Psoas muscle (tissue), 8 donors: ENCODE measurements around the gene SNX8. TPM values are rescaled to one million over a fixed set of nuclear protein-coding genes. Genes with fewer than 3 reads are reported as not detected.
A peak's percentile ranks its signal among the peaks of the same experiment; 100 is the strongest.

Source experiments
- ATAC-seq, 4 donors: fragments of 200-7000 bp; cut with Tn5 transposase; one replicate each; pipeline ENCODE4 v1.9.1; 2020; ENCODE audit warnings: moderate library complexity in 3 of 4, mild to moderate bottlenecking in 2 of 4
- DNase-seq, 2 donors: peaks; one replicate each; pipeline ENCODE4 v3.0.0-alpha.2; 2020
- H3K27ac ChIP-seq: fragments of 200-600 bp; one replicate; pipeline ENCODE4 v1.8.0; 2022
- H3K27me3 ChIP-seq, 3 donors: fragments of 200-600 bp in 1 of 3; one replicate each; pipeline versions ENCODE4 v1.6.1 to v1.8.0; 2013 to 2022; ENCODE audit warnings: low read length in 2 of 3, mild to moderate bottlenecking in 2 of 3, moderate library complexity in 1 of 3; ENCODE audit not compliant: insufficient read depth in 3 of 3
- H3K36me3 ChIP-seq, 2 donors: fragments of 200-600 bp in 1 of 2; one replicate each; pipeline versions ENCODE4 v1.6.1 to v1.8.0; 2013 to 2022; ENCODE audit warnings: low read depth in 1 of 2, mild to moderate bottlenecking in 1 of 2, moderate library complexity in 1 of 2; ENCODE audit not compliant: insufficient read depth in 1 of 2
- H3K4me1 ChIP-seq: fragments of 200-600 bp; one replicate; pipeline ENCODE4 v1.8.0; 2022
- H3K4me3 ChIP-seq: fragments of 200-600 bp; one replicate; pipeline ENCODE4 v1.8.0; 2022; ENCODE audit warnings: mild to moderate bottlenecking
- H3K9me3 ChIP-seq: fragments of 200-600 bp; one replicate; pipeline ENCODE4 v1.8.0; 2022
- CTCF ChIP-seq: fragments of 200-600 bp; IDR thresholded peaks from one replicate; pipeline ENCODE4 v1.8.0; 2022; ENCODE audit warnings: antibody characterized with exemption
- WGBS, 3 donors: extraction: QIAGEN DNeasy Blood & Tissue Kit; methylation state at CpG; one replicate each; pipeline versions ENCODE4 v1.1.6 to v1.1.7; 2013; 5-methylcytosine and 5-hydroxymethylcytosine counted together
- intact Hi-C, 2 donors: fragments of 100-400 bp; cut with DNase I; formaldehyde crosslinking; loops; one replicate each; pipeline versions ENCODE4 v1.11.0 to v1.14.2; 2022
- polyA plus RNA-seq, 3 donors: library from polyadenylated mRNA; stranded (reverse); fragments of 200-250 nt; gene quantifications; one replicate each; pipeline ENCODE4 v1.2.3, GENCODE V29; 2013
- total RNA-seq, 4 donors: library from RNA; stranded (reverse); fragmentation: NEBNext Ultra II Directional in 2 of 4; extraction: Animal tissue kit (Norgen Biotek cat#: 25700) in 2 of 4; gene quantifications; one replicate each; pipeline versions ENCODE4 v1.2.1 to v1.2.4, GENCODE V29; 2021 to 2023
- donor health status: healthy with polysubstance abuse.
- donor health status: DM: no; HTN: no; CAD: no; lungs with moderate emphysema.
- donor health status: Bipolar disorder and iron deficiency.
- donor health status: healthy.
- donor health status: DM: yes; HTN: yes; CAD: no.
- donor health status: DM: no; HTN: no; CAD: no.
- donor health status: DM: no; HTN: no; CAD: no.
- donor health status: DM: yes; HTN: yes; CAD: no.

Gene SNX8
- total and polyA plus RNA-seq, 7 donors = 8.4 to 25.1 (median 14.3) TPM

- H3K27ac ChIP-seq = no peak overlapping the region
Measured at GRCh38 chr7:2249744-2250323, 64.4 kb downstream of the SNX8 start.

GRCh38 chr7:2248984-2249694 lies 65.1 kb downstream of the SNX8 start:
- no peak for TF ChIP-seq CTCF
- peak; percentile 70 to 80 for DNase-seq
- no peak overlapping the region for H3K4me3 ChIP-seq
- ATAC-seq = peak; percentile 52 to 78 (median 66)
- intact Hi-C loops = loop anchor here in 1 of 2 donors (5.0 kb wide), 1 partner anchor 103 kb away; the partner anchor contains the start of gene EIF3B
- H3K36me3 ChIP-seq = peaks cover 0 to 3% of the 10 kb centered on the region in 2 donors
- no peaks in the 10 kb centered on the region for H3K9me3 ChIP-seq
- no peaks in the 10 kb centered on the region for H3K27me3 ChIP-seq
- 41 to 47% (median 46%) methylated on average over 21 to 24 of the region's 24 CpGs for WGBS, 3 donors
- H3K4me1 ChIP-seq = no peaks in the 10 kb centered on the region
- no peak overlapping the region for H3K27ac ChIP-seq

More at GRCh38 chr7:2249744-2250323, 64.4 kb downstream of the SNX8 start:
- Histone ChIP-seq H3K36me3 (peaks cover 0 to 5% of the 10 kb centered on the region in 2 donors), H3K9me3 (no peaks in the 10 kb centered on the region), H3K4me1 (no peaks in the 10 kb centered on the region), H3K4me3 (no peak overlapping the region), H3K27me3 (no peaks in the 10 kb centered on the region)
- intact Hi-C loops = loop anchor here in 1 of 2 donors (5.0 kb wide), 1 partner anchor 102 kb away; the partner anchor contains the start of gene EIF3B
- ATAC-seq = peak in 2 of 4 donors; percentile 9 to 10
- TF ChIP-seq CTCF = no peak
- 79 to 84% (median 82%) methylated on average over 27 of the region's 27 CpGs for WGBS, 3 donors
- no peak for DNase-seq

- H3K27ac ChIP-seq = no peak overlapping the region
Measured at GRCh38 chr7:2247141-2247995, 66.9 kb downstream of the SNX8 start.

More at GRCh38 chr7:2247141-2247995, 66.9 kb downstream of the SNX8 start:
- Histone ChIP-seq H3K36me3 (no peaks in the 10 kb centered on the region), H3K9me3 (no peaks in the 10 kb centered on the region), H3K27me3 (no peaks in the 10 kb centered on the region), H3K4me3 (no peak overlapping the region), H3K4me1 (peaks cover 4% of the 10 kb centered on the region)
- 67 to 68% (median 67%) methylated on average over 28 to 36 of the region's 36 CpGs for WGBS, 3 donors
- peak; percentile 42 for TF ChIP-seq CTCF
- intact Hi-C loops = loop anchor here in 1 of 2 donors (5.0 kb wide), 1 partner anchor 105 kb away; the partner anchor contains the start of gene EIF3B
- ATAC-seq (peak in 2 of 4 donors; percentile 31 to 38), DNase-seq (no peak)
